ENCODE measurements around the gene PDZD8.
"Not testable (repeated sequence)": the region's sequence is repeated elsewhere in the genome, so short reads cannot be mapped to it uniquely, and the experiment has no call there.

Gene PDZD8

GRCh38 chr10:117294039-117294645, 81.1 kb downstream of the PDZD8 start:
- no peak for DNase-seq (ENCODE audit: low spot score)

- DNase-seq (ENCODE audit: low spot score) = not testable (repeated sequence)
Observed at GRCh38 chr10:117290872-117291271, 84.4 kb downstream of the PDZD8 start.

GRCh38 chr10:117284716-117285494, 90.3 kb downstream of the PDZD8 start:
- DNase-seq (ENCODE audit: low spot score) = no peak

GRCh38 chr10:117277675-117278074, 97.6 kb downstream of the PDZD8 start:
- no peak for DNase-seq (ENCODE audit: low spot score)

- DNase-seq (ENCODE audit: low spot score) = no peak
Observed at GRCh38 chr10:117275121-117275520, 100.1 kb downstream of the PDZD8 start.

- no peak for DNase-seq (ENCODE audit: low spot score)
Observed at GRCh38 chr10:117274509-117274908, 100.7 kb downstream of the PDZD8 start.

GRCh38 chr10:117273980-117274379, 101.3 kb downstream of the PDZD8 start:
- no peak for DNase-seq (ENCODE audit: low spot score)

GRCh38 chr10:117272195-117273076, 102.8 kb downstream of the PDZD8 start:
- DNase-seq (ENCODE audit: low spot score) = no peak

GRCh38 chr10:117271427-117271826, 103.8 kb downstream of the PDZD8 start:
- DNase-seq (ENCODE audit: low spot score) = no peak

GRCh38 chr10:117268907-117269306, 106.3 kb downstream of the PDZD8 start:
- no peak for DNase-seq (ENCODE audit: low spot score)

GRCh38 chr10:117268258-117268657, 107.0 kb downstream of the PDZD8 start:
- DNase-seq (ENCODE audit: low spot score) = no peak

- no peak for DNase-seq (ENCODE audit: low spot score)
Observed at GRCh38 chr10:117266812-117267211, 108.4 kb downstream of the PDZD8 start.

- no peak for DNase-seq (ENCODE audit: low spot score)
Observed at GRCh38 chr10:117266400-117266799, 108.8 kb downstream of the PDZD8 start.

- DNase-seq (ENCODE audit: low spot score) = no peak
Observed at GRCh38 chr10:117264782-117265181, 110.5 kb downstream of the PDZD8 start.

- no peak for DNase-seq (ENCODE audit: low spot score)
Observed at GRCh38 chr10:117262903-117263293, 112.3 kb downstream of the PDZD8 start.

GRCh38 chr10:117262291-117262902, 112.8 kb downstream of the PDZD8 start:
- no peak for DNase-seq (ENCODE audit: low spot score)

- no peak for DNase-seq (ENCODE audit: low spot score)
Observed at GRCh38 chr10:117261501-117261900, 113.7 kb downstream of the PDZD8 start.

- DNase-seq (ENCODE audit: low spot score) = no peak
Observed at GRCh38 chr10:117260084-117260483, 115.2 kb downstream of the PDZD8 start.

- DNase-seq (ENCODE audit: low spot score) = no peak
Observed at GRCh38 chr10:117259279-117259678, 116.0 kb downstream of the PDZD8 start.

- DNase-seq (ENCODE audit: low spot score) = no peak
Observed at GRCh38 chr10:117257721-117258120, 117.5 kb downstream of the PDZD8 start.

- DNase-seq (ENCODE audit: low spot score) = no peak
Observed at GRCh38 chr10:117256910-117257309, 118.3 kb downstream of the PDZD8 start.

- DNase-seq (ENCODE audit: low spot score) = no peak
Observed at GRCh38 chr10:117255835-117256460, 119.3 kb downstream of the PDZD8 start.

Measured in hepatic stellate cell (primary cell).